ENCODE results near the gene CCDC190.
"Not testable (repeated sequence)": the region's sequence is repeated elsewhere in the genome, so short reads cannot be mapped to it uniquely, and the experiment has no call there.

CCDC190 gene

GRCh38 chr1:162832470-162832869 lies 28.5 kb downstream of the CCDC190 start:
- no peak for DNase-seq (ENCODE audit: low read depth)

- DNase-seq (ENCODE audit: low read depth), result no peak
Observed at GRCh38 chr1:162829268-162829667, 31.7 kb downstream of the CCDC190 start.

DNA sequence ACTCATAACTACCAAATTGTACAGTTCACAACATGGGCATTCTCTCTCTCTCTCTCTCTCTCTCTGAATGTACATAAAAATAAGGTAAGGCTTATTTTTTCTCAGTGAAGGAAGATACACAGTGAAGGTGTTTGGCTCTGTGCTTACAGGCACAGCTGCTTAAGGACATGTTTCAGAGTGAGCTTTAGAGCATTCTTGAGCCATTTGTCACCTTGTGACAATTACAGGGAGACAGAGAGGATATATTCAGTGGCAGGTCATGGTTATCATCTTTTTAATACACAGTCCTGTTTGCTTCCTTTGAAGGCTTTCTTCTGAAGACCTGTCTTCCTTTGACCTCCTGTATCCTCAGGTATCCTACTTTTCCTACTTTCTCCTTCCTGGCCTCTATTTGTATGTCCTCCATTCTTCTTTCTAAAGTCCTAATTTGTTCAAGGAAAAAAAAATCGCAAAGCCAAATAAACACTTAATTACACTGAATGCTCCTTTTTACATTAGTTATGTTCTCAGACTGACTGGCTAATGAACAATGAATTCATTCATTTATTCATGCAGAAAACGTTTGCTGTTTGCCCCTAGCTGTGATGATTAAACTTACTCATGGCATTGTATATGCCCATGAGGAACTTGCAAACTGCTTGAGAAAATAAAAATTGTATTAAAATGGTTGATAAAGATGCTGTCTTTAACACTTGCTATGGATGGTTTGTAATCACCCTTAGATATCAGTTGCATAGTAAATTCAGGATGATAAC lies 37.0 kb downstream of the CCDC190 start:
- no peak for DNase-seq (ENCODE audit: low read depth)

GRCh38 chr1:162823231-162823630 lies 37.7 kb downstream of the CCDC190 start:
- DNase-seq (ENCODE audit: low read depth), result no peak

- DNase-seq (ENCODE audit: low read depth), result no peak
Observed at GRCh38 chr1:162822391-162823200, 38.4 kb downstream of the CCDC190 start.

- not testable (repeated sequence) for DNase-seq (ENCODE audit: low read depth)
Observed at GRCh38 chr1:162818666-162819065, 42.3 kb downstream of the CCDC190 start.

DNA sequence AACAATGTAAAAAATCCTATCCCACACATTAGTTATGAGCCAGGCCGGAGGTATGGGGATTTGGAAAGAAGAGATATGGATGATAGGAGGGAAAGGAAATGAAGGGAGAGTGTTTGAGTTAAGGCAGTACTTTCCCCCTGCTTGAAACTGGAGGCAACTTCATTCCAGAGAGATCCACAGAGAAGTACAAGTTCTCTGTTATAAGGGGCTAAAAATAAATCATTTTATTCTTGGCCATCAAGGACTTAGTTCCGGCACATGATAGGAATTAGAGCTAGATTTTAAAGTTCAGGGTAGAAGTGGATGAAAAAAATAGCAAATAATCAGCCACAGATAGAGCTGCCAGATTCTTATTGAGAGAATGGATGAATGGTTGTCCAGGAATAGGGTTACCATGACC lies 42.8 kb downstream of the CCDC190 start:
- not testable (repeated sequence) for DNase-seq (ENCODE audit: low read depth)

DNA sequence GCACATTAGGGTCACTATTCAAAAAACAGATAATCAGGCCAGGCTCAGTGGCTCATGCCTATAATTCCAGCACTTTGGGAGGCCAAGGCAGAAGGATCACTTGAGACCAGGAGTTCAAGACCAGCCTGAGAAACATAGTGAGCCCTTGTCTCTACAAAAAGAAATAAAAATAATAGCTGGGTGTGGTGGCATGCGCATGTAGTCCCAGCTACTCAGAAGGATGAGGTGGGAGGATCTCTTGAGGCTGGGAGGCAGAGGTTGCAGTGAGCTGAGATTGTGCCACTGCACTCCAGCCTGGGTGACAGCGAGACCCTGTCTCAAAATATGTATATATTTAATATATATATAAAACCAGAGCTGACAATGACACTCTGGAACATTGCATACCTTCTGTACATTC lies 48.6 kb downstream of the CCDC190 start:
- not testable (repeated sequence) for DNase-seq (ENCODE audit: low read depth)

DNA sequence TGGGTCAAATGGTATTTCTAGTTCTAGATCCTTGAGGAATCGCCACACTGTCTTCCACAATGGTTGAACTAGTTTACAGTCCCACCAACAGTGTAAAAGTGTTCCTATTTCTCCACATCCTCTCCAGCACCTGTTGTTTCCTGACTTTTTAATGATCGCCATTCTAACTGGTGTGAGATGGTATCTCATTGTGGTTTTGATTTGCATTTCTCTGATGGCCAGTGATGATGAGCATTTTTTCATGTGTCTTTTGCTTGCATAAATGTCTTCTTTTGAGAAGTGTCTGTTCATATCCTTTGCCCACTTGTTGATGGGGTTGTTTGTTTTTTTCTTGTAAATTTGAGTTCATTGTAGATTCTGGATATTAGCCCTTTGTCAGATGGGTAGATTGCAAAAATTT lies 53.5 kb downstream of the CCDC190 start:
- DNase-seq (ENCODE audit: low read depth), result not testable (repeated sequence)
